KOPT-K1 (cell line): ENCODE measurements around the gene EPHA6.
"Not testable (repeated sequence)": the region's sequence is repeated elsewhere in the genome, so short reads cannot be mapped to it uniquely, and the experiment has no call there.

ENCODE experiments used
- H3K27ac ChIP-seq: fragments of 200-600 bp; sonication (generic); 2 replicates; pipeline ENCODE4 v1.5.1; 2016; ENCODE audit warnings: antibody characterized with exemption, mild to moderate bottlenecking, low read depth, low read length; ENCODE audit not compliant: poor library complexity, severe bottlenecking
- H3K36me3 ChIP-seq: fragments of 200-600 bp; sonication (generic); 2 replicates; pipeline ENCODE4 v1.5.1; 2017; ENCODE audit warnings: antibody characterized with exemption, mild to moderate bottlenecking, low read length, moderate library complexity; ENCODE audit not compliant: insufficient read depth
- H3K9me3 ChIP-seq: fragments of 200-600 bp; sonication (generic); 2 replicates; pipeline ENCODE4 v1.5.1; 2017; ENCODE audit warnings: antibody characterized with exemption, low read length, mild to moderate bottlenecking; ENCODE audit not compliant: insufficient read depth, poor library complexity, severe bottlenecking

The EPHA6 gene

GRCh38 chr3:96966181-96966929 is 152.0 kb downstream of the EPHA6 start:
- Histone ChIP-seq H3K27ac (no peak overlapping the region), H3K36me3 (no peaks in the 10 kb centered on the region), H3K9me3 (no peaks in the 10 kb centered on the region)

GRCh38 chr3:96970211-96970610 is 155.8 kb downstream of the EPHA6 start:
- Histone ChIP-seq H3K27ac (no peak overlapping the region), H3K36me3 (no peaks in the 10 kb centered on the region)

GRCh38 chr3:96977671-96978070 is 163.3 kb downstream of the EPHA6 start:
- Histone ChIP-seq H3K9me3 (no peaks in the 10 kb centered on the region), H3K36me3 (no peaks in the 10 kb centered on the region), H3K27ac (no peak overlapping the region)

More at GRCh38 chr3:96970211-96970610, 155.8 kb downstream of the EPHA6 start:
- H3K9me3 ChIP-seq = no peaks in the 10 kb centered on the region

GRCh38 chr3:96983716-96984115 is 169.3 kb downstream of the EPHA6 start:
- H3K27ac ChIP-seq, H3K9me3 ChIP-seq: not testable (repeated sequence)

GRCh38 chr3:96986241-96986640 is 171.8 kb downstream of the EPHA6 start:
- H3K36me3 ChIP-seq = no peaks in the 10 kb centered on the region
- H3K9me3 ChIP-seq = no peaks in the 10 kb centered on the region
- no peak overlapping the region for H3K27ac ChIP-seq

More at GRCh38 chr3:96983716-96984115, 169.3 kb downstream of the EPHA6 start:
- not testable (repeated sequence) for H3K36me3 ChIP-seq

GRCh38 chr3:96991231-96991630 is 176.8 kb downstream of the EPHA6 start:
- H3K36me3 ChIP-seq = no peaks in the 10 kb centered on the region
- no peaks in the 10 kb centered on the region for H3K9me3 ChIP-seq
- H3K27ac ChIP-seq = no peak overlapping the region

GRCh38 chr3:96991800-96992365 is 177.5 kb downstream of the EPHA6 start:
- Histone ChIP-seq H3K27ac (no peak overlapping the region), H3K36me3 (no peaks in the 10 kb centered on the region)

GRCh38 chr3:96994988-96995387 is 180.6 kb downstream of the EPHA6 start:
- Histone ChIP-seq H3K27ac (no peak overlapping the region), H3K36me3 (no peaks in the 10 kb centered on the region), H3K9me3 (no peaks in the 10 kb centered on the region)

More at GRCh38 chr3:96991800-96992365, 177.5 kb downstream of the EPHA6 start:
- H3K9me3 ChIP-seq = no peaks in the 10 kb centered on the region

- H3K9me3 ChIP-seq = no peaks in the 10 kb centered on the region
- no peak overlapping the region for H3K27ac ChIP-seq
- H3K36me3 ChIP-seq = no peaks in the 10 kb centered on the region
Observed at GRCh38 chr3:96996009-96996408, 181.6 kb downstream of the EPHA6 start.

GRCh38 chr3:97001611-97002010 is 187.2 kb downstream of the EPHA6 start:
- H3K9me3 ChIP-seq = no peaks in the 10 kb centered on the region
- H3K36me3 ChIP-seq = no peaks in the 10 kb centered on the region
- H3K27ac ChIP-seq = no peak overlapping the region

- Histone ChIP-seq H3K9me3 (no peaks in the 10 kb centered on the region), H3K36me3 (no peaks in the 10 kb centered on the region), H3K27ac (no peak overlapping the region)
Observed at GRCh38 chr3:97009427-97010019, 195.1 kb downstream of the EPHA6 start.

GRCh38 chr3:97010881-97011657 is 196.7 kb downstream of the EPHA6 start:
- H3K36me3 ChIP-seq = no peaks in the 10 kb centered on the region
- no peak overlapping the region for H3K27ac ChIP-seq
- no peaks in the 10 kb centered on the region for H3K9me3 ChIP-seq

- Histone ChIP-seq H3K36me3 (no peaks in the 10 kb centered on the region), H3K9me3 (no peaks in the 10 kb centered on the region), H3K27ac (no peak overlapping the region)
Observed at GRCh38 chr3:97021778-97022177, 207.4 kb downstream of the EPHA6 start.

- not testable (repeated sequence) for H3K9me3 ChIP-seq, H3K27ac ChIP-seq, H3K36me3 ChIP-seq
Observed at GRCh38 chr3:97025612-97026011, 211.2 kb downstream of the EPHA6 start.

- no peaks in the 10 kb centered on the region for H3K36me3 ChIP-seq
- no peak overlapping the region for H3K27ac ChIP-seq
- H3K9me3 ChIP-seq = no peaks in the 10 kb centered on the region
Observed at GRCh38 chr3:97029972-97030371, 215.6 kb downstream of the EPHA6 start.
